ENCODE results near the gene RPTOR.

RPTOR gene

GRCh38 chr17:80939151-80940145 lies 394.8 kb downstream of the RPTOR start:
- no peak overlapping the region for H3K4me3 ChIP-seq (ENCODE audit: low read depth, low read length)

- H3K4me3 ChIP-seq (ENCODE audit: low read depth, low read length), result no peak overlapping the region
Observed at GRCh38 chr17:80940171-80941123, 395.8 kb downstream of the RPTOR start.

- no peak overlapping the region for H3K4me3 ChIP-seq (ENCODE audit: low read depth, low read length)
Observed at GRCh38 chr17:80941171-80941570, 396.5 kb downstream of the RPTOR start.

GRCh38 chr17:80941743-80942422 lies 397.2 kb downstream of the RPTOR start:
- no peak overlapping the region for H3K4me3 ChIP-seq (ENCODE audit: low read depth, low read length)

GRCh38 chr17:80942423-80943345 lies 398.0 kb downstream of the RPTOR start:
- no peak overlapping the region for H3K4me3 ChIP-seq (ENCODE audit: low read depth, low read length)

- H3K4me3 ChIP-seq (ENCODE audit: low read depth, low read length), result no peak overlapping the region
Observed at GRCh38 chr17:80943346-80944145, 398.9 kb downstream of the RPTOR start.

GRCh38 chr17:80944326-80944725 lies 399.7 kb downstream of the RPTOR start:
- H3K4me3 ChIP-seq (ENCODE audit: low read depth, low read length), result no peak overlapping the region

- H3K4me3 ChIP-seq (ENCODE audit: low read depth, low read length), result no peak overlapping the region
Observed at GRCh38 chr17:80945736-80946135, 401.1 kb downstream of the RPTOR start.

- no peak overlapping the region for H3K4me3 ChIP-seq (ENCODE audit: low read depth, low read length)
Observed at GRCh38 chr17:80946449-80946848, 401.8 kb downstream of the RPTOR start.

GRCh38 chr17:80947200-80947940 lies 402.7 kb downstream of the RPTOR start:
- H3K4me3 ChIP-seq (ENCODE audit: low read depth, low read length), result no peak overlapping the region

GRCh38 chr17:80948019-80948975 lies 403.7 kb downstream of the RPTOR start:
- H3K4me3 ChIP-seq (ENCODE audit: low read depth, low read length), result no peak overlapping the region

GRCh38 chr17:80948976-80949450 lies 404.4 kb downstream of the RPTOR start:
- H3K4me3 ChIP-seq (ENCODE audit: low read depth, low read length), result no peak overlapping the region

- no peak overlapping the region for H3K4me3 ChIP-seq (ENCODE audit: low read depth, low read length)
Observed at GRCh38 chr17:80949451-80950421, 405.1 kb downstream of the RPTOR start.

- no peak overlapping the region for H3K4me3 ChIP-seq (ENCODE audit: low read depth, low read length)
Observed at GRCh38 chr17:80950466-80951120, 406.0 kb downstream of the RPTOR start.
